Hepatocyte (in vitro differentiated cells): ENCODE data around the gene TRIM37.

ENCODE experiments used
- EZH2 ChIP-seq: fragments of 200-600 bp; sonication (generic); IDR thresholded peaks from 2 replicates; pipeline ENCODE4 v1.6.1; 2016; ENCODE audit warnings: antibody characterized with exemption, mild to moderate bottlenecking, borderline replicate concordance
- EZH2phosphoT487 ChIP-seq: fragments of 200-600 bp; sonication (generic); IDR thresholded peaks from one replicate; pipeline ENCODE4 v1.6.1; 2018; ENCODE audit warnings: antibody characterized with exemption, mild to moderate bottlenecking, low read depth, moderate library complexity; ENCODE audit not compliant: unreplicated experiment, severe bottlenecking
- TF ChIP-seq, protein P1 (sequence below): fragments of 200-600 bp; sonication (generic); IDR thresholded peaks from 2 replicates; pipeline ENCODE4 v1.5.1; 2016; ENCODE audit warnings: antibody characterized with exemption, mild to moderate bottlenecking; ENCODE audit not compliant: poor library complexity

GRCh38 chr17:59067340-59067739 is 39.3 kb downstream of the TRIM37 start:
- TF ChIP-seq, protein P1, sequence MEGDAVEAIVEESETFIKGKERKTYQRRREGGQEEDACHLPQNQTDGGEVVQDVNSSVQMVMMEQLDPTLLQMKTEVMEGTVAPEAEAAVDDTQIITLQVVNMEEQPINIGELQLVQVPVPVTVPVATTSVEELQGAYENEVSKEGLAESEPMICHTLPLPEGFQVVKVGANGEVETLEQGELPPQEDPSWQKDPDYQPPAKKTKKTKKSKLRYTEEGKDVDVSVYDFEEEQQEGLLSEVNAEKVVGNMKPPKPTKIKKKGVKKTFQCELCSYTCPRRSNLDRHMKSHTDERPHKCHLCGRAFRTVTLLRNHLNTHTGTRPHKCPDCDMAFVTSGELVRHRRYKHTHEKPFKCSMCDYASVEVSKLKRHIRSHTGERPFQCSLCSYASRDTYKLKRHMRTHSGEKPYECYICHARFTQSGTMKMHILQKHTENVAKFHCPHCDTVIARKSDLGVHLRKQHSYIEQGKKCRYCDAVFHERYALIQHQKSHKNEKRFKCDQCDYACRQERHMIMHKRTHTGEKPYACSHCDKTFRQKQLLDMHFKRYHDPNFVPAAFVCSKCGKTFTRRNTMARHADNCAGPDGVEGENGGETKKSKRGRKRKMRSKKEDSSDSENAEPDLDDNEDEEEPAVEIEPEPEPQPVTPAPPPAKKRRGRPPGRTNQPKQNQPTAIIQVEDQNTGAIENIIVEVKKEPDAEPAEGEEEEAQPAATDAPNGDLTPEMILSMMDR = no peak
- TF ChIP-seq EZH2phosphoT487 (no peak), EZH2 (no peak)
